A673 (cell line): ENCODE data around the gene R3HDM1. TPM values are rescaled to one million over a fixed set of nuclear protein-coding genes. Genes with fewer than 3 reads are reported as not detected.
A peak's percentile ranks its signal among the peaks of the same experiment; 100 is the strongest.

Experiments
- BruUV-seq: library from RNA; stranded (reverse); fragments of 400-500 nt; replicated peaks from 2 replicates; lab custom pipeline; 2021; lab: Mats Ljungman, UMichigan
- CTCF ChIA-PET: fragments of 300-600 bp; sonication (Branson Sonifier 250); formaldehyde crosslinking; loops from one replicate; lab custom pipeline; 2022; ENCODE audit warnings: antibody characterized with exemption; lab: Charles Lee
- POLR2A ChIA-PET: fragments of 300-600 bp; sonication (Branson Sonifier 250); formaldehyde crosslinking; loops from one replicate; lab custom pipeline; 2022; ENCODE audit warnings: antibody characterized with exemption; ENCODE audit not compliant: low non-redundant PET; lab: Charles Lee
- DNase-seq: peaks from one replicate; pipeline ENCODE4 v3.0.0-alpha.2; 2015; ENCODE audit warnings: low spot score
- H3K27ac ChIP-seq: fragments of 200-600 bp; sonication (generic); 2 replicates; pipeline ENCODE4 v1.5.1; 2016; ENCODE audit warnings: mixed run types, low read depth, mild to moderate bottlenecking, mixed read lengths, antibody characterized with exemption, low read length; ENCODE audit not compliant: poor library complexity, severe bottlenecking
- H3K27me3 ChIP-seq: fragments of 200-600 bp; sonication (generic); replicated peaks from 2 replicates; pipeline ENCODE4 v1.6.1; 2017; ENCODE audit warnings: mixed run types, low read depth, mild to moderate bottlenecking, mixed read lengths, antibody characterized with exemption, low read length; ENCODE audit not compliant: insufficient read depth, poor library complexity
- H3K36me3 ChIP-seq: fragments of 200-600 bp; sonication (generic); 2 replicates; pipeline ENCODE4 v1.6.1; 2016; ENCODE audit warnings: mixed run types, mild to moderate bottlenecking, mixed read lengths, antibody characterized with exemption, low read length; ENCODE audit not compliant: insufficient read depth, poor library complexity, severe bottlenecking
- H3K4me1 ChIP-seq: fragments of 200-600 bp; sonication (generic); 2 replicates; pipeline ENCODE4 v1.6.1; 2017; ENCODE audit warnings: mixed run types, mild to moderate bottlenecking, mixed read lengths, antibody characterized with exemption, low read length; ENCODE audit not compliant: insufficient read depth, poor library complexity, severe bottlenecking
- H3K4me3 ChIP-seq: fragments of 200-600 bp; sonication (generic); 2 replicates; pipeline ENCODE4 v1.5.1; 2016; ENCODE audit warnings: low read depth, mixed run types, mild to moderate bottlenecking, mixed read lengths, low read length; ENCODE audit not compliant: poor library complexity, severe bottlenecking
- H3K9me3 ChIP-seq: fragments of 200-600 bp; sonication (generic); 2 replicates; pipeline ENCODE4 v1.6.1; 2016; ENCODE audit warnings: mixed run types, low read depth, mild to moderate bottlenecking, mixed read lengths, antibody characterized with exemption, low read length; ENCODE audit not compliant: poor library complexity, severe bottlenecking
- CTCF ChIP-seq: fragments of 300-800, 200-600 bp; sonication (generic); conservative IDR thresholded peaks from 2 replicates; pipeline ENCODE4 v1.5.1; 2017; ENCODE audit warnings: low read depth, mild to moderate bottlenecking, antibody characterized with exemption, low read length, moderate library complexity, mixed read lengths
- EZH2 ChIP-seq: fragments of 200-600 bp; sonication (generic); IDR thresholded peaks from 2 replicates; pipeline ENCODE4 v1.6.1; 2017; ENCODE audit warnings: borderline replicate concordance, low read depth, mild to moderate bottlenecking, mixed read lengths, antibody characterized with exemption, low read length; ENCODE audit not compliant: poor library complexity, severe bottlenecking
- intact Hi-C: fragments of 100-400 bp; cut with micrococcal nuclease; formaldehyde crosslinking; loops from one replicate; pipeline ENCODE4 v1.10.0; 2022; ENCODE audit not compliant: unreplicated experiment
- total RNA-seq: library from RNA; stranded (reverse); gene quantifications from 2 replicates; pipeline ENCODE4 v1.2.3, GENCODE V29; 2021

Gene R3HDM1
- total RNA-seq, 1 experiment from 2014 or later, result 65.4 TPM

- TF ChIP-seq CTCF (peak; percentile 69), EZH2 (no peak)
- Histone ChIP-seq H3K27me3 (no peaks in the 10 kb centered on the region), H3K4me1 (peaks cover 17% of the 10 kb centered on the region), H3K9me3 (no peaks in the 10 kb centered on the region), H3K4me3 (peak within 1 kb of the TSS; percentile 97), H3K36me3 (peaks cover 8% of the 10 kb centered on the region), H3K27ac (peak within 1 kb of the TSS; percentile 96)
- ChIA-PET POLR2A (interaction anchor here (0.6 kb wide), 1 partner anchor 345 kb away, joined by 10 read pairs; no protein-coding TSS in a partner anchor), CTCF (interaction anchor here (0.5 to 0.7 kb wide), 5 partner anchors 10 to 753 kb away, joined by 3 to 9 read pairs (median 3); no protein-coding TSS in a partner anchor)
- no TSS peak for BruUV-seq
- DNase-seq, result peak; percentile 99
- intact Hi-C loops, result no loop called here
Observed at GRCh38 chr2:135741395-135742324, 210.4 kb downstream of the R3HDM1 start, which contains the start of gene UBXN4. TSS of gene UBXN4 (plus strand) at chr2:135741855. CDS start at chr2:135741930, 75 bp downstream.

GRCh38 chr2:135742325-135742757 is 211.1 kb downstream of the R3HDM1 start:
- intact Hi-C loops, result no loop called here
- Histone ChIP-seq H3K4me1 (peaks cover 17% of the 10 kb centered on the region), H3K36me3 (peaks cover 14% of the 10 kb centered on the region), H3K4me3 (peak overlapping the region; percentile 97), H3K27me3 (no peaks in the 10 kb centered on the region), H3K27ac (peak overlapping the region; percentile 96), H3K9me3 (no peaks in the 10 kb centered on the region)
- BruUV-seq, result no TSS peak
- CTCF ChIA-PET, result no interaction called here
- TF ChIP-seq CTCF, result no peak
- TF ChIP-seq EZH2, result no peak
- peak; percentile 59 for DNase-seq
- POLR2A ChIA-PET, result no interaction called here

DNA sequence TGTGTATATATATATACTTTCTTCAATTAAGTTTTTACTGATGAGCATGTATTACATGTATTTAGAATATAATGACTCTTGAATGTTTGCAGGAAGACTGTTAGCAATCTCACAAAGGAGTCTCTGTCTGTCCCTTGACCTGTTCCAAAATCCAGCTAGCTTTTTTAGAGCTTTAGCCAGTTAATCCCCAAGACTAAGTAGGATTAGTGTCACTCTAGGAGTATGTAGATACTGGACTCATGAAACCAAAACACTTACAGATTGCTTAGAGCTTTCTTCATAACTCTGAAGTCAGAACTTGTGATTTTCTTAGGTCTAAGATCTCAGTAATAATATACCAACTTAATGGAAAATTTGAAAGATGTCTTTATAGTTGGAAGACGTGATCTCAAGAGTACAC is 212.6 kb downstream of the R3HDM1 start:
- BruUV-seq, result no TSS peak
- Histone ChIP-seq H3K36me3 (peaks cover 27% of the 10 kb centered on the region), H3K27me3 (no peaks in the 10 kb centered on the region), H3K4me3 (peak overlapping the region; percentile 97), H3K27ac (peak overlapping the region; percentile 1), H3K4me1 (peaks cover 17% of the 10 kb centered on the region), H3K9me3 (no peaks in the 10 kb centered on the region)
- ChIA-PET POLR2A (interaction anchor here (0.6 kb wide), 1 partner anchor 251 kb away, joined by 14 read pairs; no protein-coding TSS in a partner anchor), CTCF (no interaction called here)
- peak; percentile 17 for DNase-seq
- TF ChIP-seq EZH2 (no peak), CTCF (no peak)
- intact Hi-C loops, result no loop called here
